IMR-90 (cell line): ENCODE data around the gene PTRHD1. TPM values are rescaled to one million over a fixed set of nuclear protein-coding genes. Genes with fewer than 3 reads are reported as not detected.

Source experiments
- ATAC-seq: fragments of 200-7000 bp; cut with Tn5 transposase; 2 replicates; pipeline ENCODE4 v1.9.1; 2020; ENCODE audit warnings: low read depth, mild to moderate bottlenecking, moderate library complexity
- BruUV-seq: library from RNA; stranded (reverse); fragments of 400-500 nt; replicated peaks from 2 replicates; lab custom pipeline; 2021; lab: Mats Ljungman, UMichigan
- CTCF ChIA-PET: fragments of 300-600 bp; formaldehyde crosslinking; extraction: SDS; loops from one replicate; lab custom pipeline; 2021; ENCODE audit warnings: antibody characterized with exemption; lab: Yijun Ruan, JAX
- POLR2A ChIA-PET: fragments of 300-600 bp; sonication (Branson Sonifier 250); formaldehyde crosslinking; loops from one replicate; lab custom pipeline; 2022; ENCODE audit warnings: antibody characterized with exemption; ENCODE audit not compliant: unreplicated experiment; lab: Charles Lee
- DNase-seq: peaks from one replicate; pipeline ENCODE4 v3.0.0; 2013
- H2AFZ ChIP-seq: replicated peaks from 2 replicates; pipeline ENCODE3; 2013; ENCODE audit warnings: low read length, mild to moderate bottlenecking; ENCODE audit not compliant: poor library complexity
- H2AK5ac ChIP-seq: 2 replicates; pipeline ENCODE4 v1.6.1; 2013; ENCODE audit warnings: low read depth, low read length, inconsistent platforms
- H2AK9ac ChIP-seq: replicated peaks from 2 replicates; pipeline ENCODE3; 2013; ENCODE audit warnings: mild to moderate bottlenecking, low read depth, low read length, moderate library complexity; ENCODE audit not compliant: poor library complexity
- H2BK120ac ChIP-seq: 2 replicates; pipeline ENCODE4 v1.6.1; 2013; ENCODE audit warnings: low read depth, low read length, inconsistent platforms
- H2BK15ac ChIP-seq: 3 replicates; pipeline ENCODE4 v1.6.1; 2013; ENCODE audit warnings: low read depth, low read length, inconsistent platforms
- H2BK20ac ChIP-seq: 2 replicates; pipeline ENCODE4 v1.6.1; 2013; ENCODE audit warnings: low read depth, mild to moderate bottlenecking, inconsistent platforms, low read length, moderate library complexity
- H2BK5ac ChIP-seq: 2 replicates; pipeline ENCODE4 v1.6.1; 2013; ENCODE audit warnings: mild to moderate bottlenecking, low read depth, low read length, inconsistent platforms; ENCODE audit not compliant: poor library complexity, severe bottlenecking
- H3K14ac ChIP-seq: replicated peaks from 2 replicates; pipeline ENCODE4 v1.6.1; 2013; ENCODE audit warnings: low read depth, low read length, inconsistent platforms
- H3K18ac ChIP-seq: 2 replicates; pipeline ENCODE4 v1.6.1; 2013; ENCODE audit warnings: low read depth, low read length, control low read depth
- H3K23ac ChIP-seq: 2 replicates; pipeline ENCODE4 v1.6.1; 2013; ENCODE audit warnings: low read depth, low read length, inconsistent platforms
- H3K27ac ChIP-seq: 2 replicates; pipeline ENCODE4 v1.5.1; 2013; ENCODE audit warnings: mild to moderate bottlenecking, control low read depth, low read length; ENCODE audit not compliant: insufficient read depth
- H3K27me3 ChIP-seq: 2 replicates; pipeline ENCODE4 v1.6.1; 2013; ENCODE audit warnings: low read length; ENCODE audit not compliant: control insufficient read depth, insufficient read depth
- H3K36me3 ChIP-seq: 2 replicates; pipeline ENCODE4 v1.6.1; 2013; ENCODE audit warnings: low read length, mixed read lengths; ENCODE audit not compliant: control insufficient read depth, insufficient read depth
- H3K4ac ChIP-seq: 2 replicates; pipeline ENCODE4 v1.6.1; 2013; ENCODE audit warnings: low read depth, low read length, inconsistent platforms
- H3K4me1 ChIP-seq: 2 replicates; pipeline ENCODE4 v1.6.1; 2013; ENCODE audit warnings: low read length, mixed read lengths; ENCODE audit not compliant: control insufficient read depth, insufficient read depth
- H3K4me2 ChIP-seq: 2 replicates; pipeline ENCODE4 v1.6.1; 2013; ENCODE audit warnings: low read depth, mild to moderate bottlenecking, control low read depth, low read length, moderate library complexity
- H3K4me3 ChIP-seq: 2 replicates; pipeline ENCODE4 v1.5.1; 2013; ENCODE audit warnings: low read depth, mild to moderate bottlenecking, control low read depth, low read length, moderate library complexity; ENCODE audit not compliant: insufficient read depth
- H3K56ac ChIP-seq: 2 replicates; pipeline ENCODE4 v1.6.1; 2013; ENCODE audit warnings: low read length, inconsistent platforms; ENCODE audit not compliant: insufficient read depth; ENCODE audit errors: extremely low read depth
- H3K79me1 ChIP-seq, 2 experiments: 2 replicates each; pipeline ENCODE4 v1.6.1; 2013; ENCODE audit warnings: low read length in 2 of 2, inconsistent platforms in 1 of 2, low read depth in 1 of 2
- H3K9ac ChIP-seq: 2 replicates; pipeline ENCODE4 v1.6.1; 2013; ENCODE audit warnings: low read depth, low read length, control low read depth
- H3K9me1 ChIP-seq: 2 replicates; pipeline ENCODE4 v1.6.1; 2013; ENCODE audit warnings: low read length, inconsistent platforms; ENCODE audit not compliant: insufficient read depth
- H3K9me3 ChIP-seq: 2 replicates; pipeline ENCODE4 v1.6.1; 2013; ENCODE audit warnings: low read length; ENCODE audit not compliant: control insufficient read depth, insufficient read depth
- H4K20me1 ChIP-seq: 2 replicates; pipeline ENCODE4 v1.6.1; 2013; ENCODE audit warnings: low read length, inconsistent platforms; ENCODE audit not compliant: insufficient read depth
- H4K5ac ChIP-seq: 2 replicates; pipeline ENCODE4 v1.6.1; 2013; ENCODE audit warnings: mild to moderate bottlenecking, low read depth, low read length, control low read depth
- H4K8ac ChIP-seq, 2 experiments: 2 replicates each; pipeline ENCODE4 v1.6.1; 2013; ENCODE audit warnings: low read depth in 2 of 2, low read length in 2 of 2, control low read depth in 1 of 2, inconsistent platforms in 1 of 2
- H4K91ac ChIP-seq: 2 replicates; pipeline ENCODE4 v1.6.1; 2013; ENCODE audit warnings: low read depth, low read length, inconsistent platforms; ENCODE audit not compliant: insufficient read depth
- BHLHE40 ChIP-seq: fragments of 150-350 bp; IDR thresholded peaks from 2 replicates; pipeline ENCODE4 v1.6.1; 2016; ENCODE audit warnings: mild to moderate bottlenecking, low read depth, low read length
- CEBPB ChIP-seq: IDR thresholded peaks from 2 replicates; pipeline ENCODE4 v1.6.1; 2012; ENCODE audit warnings: low read depth, low read length, improper control_type of control experiment
- CHD1 ChIP-seq: IDR thresholded peaks from 2 replicates; pipeline ENCODE4 v1.6.1; 2012; ENCODE audit warnings: low read depth, low read length, improper control_type of control experiment
- CTCF ChIP-seq: conservative IDR thresholded peaks from 2 replicates; pipeline ENCODE4 v1.5.1; 2012; ENCODE audit warnings: mild to moderate bottlenecking, low read depth, low read length, improper control_type of control experiment
- ELK1 ChIP-seq: fragments of 150-350 bp; IDR thresholded peaks from 2 replicates; pipeline ENCODE4 v1.6.1; 2016; ENCODE audit warnings: low read depth, mild to moderate bottlenecking, low read length, moderate library complexity, borderline replicate concordance
- FOS ChIP-seq: fragments of 150-350 bp; IDR thresholded peaks from 2 replicates; pipeline ENCODE4 v1.6.1; 2016; ENCODE audit warnings: low read depth, low read length
- MAZ ChIP-seq: IDR thresholded peaks from 2 replicates; pipeline ENCODE4 v1.6.1; 2012; ENCODE audit warnings: low read depth, mild to moderate bottlenecking, low read length, improper control_type of control experiment, moderate library complexity, borderline replicate concordance
- MXI1 ChIP-seq: IDR thresholded peaks from 2 replicates; pipeline ENCODE4 v1.6.1; 2012; ENCODE audit warnings: low read depth, mild to moderate bottlenecking, low read length, moderate library complexity, borderline replicate concordance
- NFE2L2 ChIP-seq: fragments of 150-350 bp; IDR thresholded peaks from 2 replicates; pipeline ENCODE4 v1.6.1; 2016; ENCODE audit warnings: low read depth, mild to moderate bottlenecking, low read length
- POLR2A ChIP-seq: IDR thresholded peaks from 2 replicates; pipeline ENCODE4 v1.6.1; 2012; ENCODE audit warnings: mild to moderate bottlenecking, low read depth, low read length
- RAD21 ChIP-seq: IDR thresholded peaks from 2 replicates; pipeline ENCODE4 v1.6.1; 2012; ENCODE audit warnings: low read length, improper control_type of control experiment
- RCOR1 ChIP-seq: IDR thresholded peaks from 2 replicates; pipeline ENCODE4 v1.6.1; 2012; ENCODE audit warnings: mild to moderate bottlenecking, low read length, improper control_type of control experiment; ENCODE audit not compliant: insufficient replicate concordance
- RFX5 ChIP-seq: IDR thresholded peaks from 2 replicates; pipeline ENCODE4 v1.8.0; 2012; ENCODE audit warnings: low read depth, mild to moderate bottlenecking, low read length, moderate library complexity
- SMC3 ChIP-seq: fragments of 150-350 bp; IDR thresholded peaks from 2 replicates; pipeline ENCODE4 v1.6.1; 2016; ENCODE audit warnings: low read depth, mild to moderate bottlenecking, antibody characterized with exemption, low read length, moderate library complexity
- USF2 ChIP-seq: fragments of 150-350 bp; IDR thresholded peaks from 2 replicates; pipeline ENCODE4 v1.6.1; 2017; ENCODE audit warnings: mild to moderate bottlenecking, antibody characterized with exemption, low read length, low read depth
- WGBS, 2 experiments: methylation state at CpG; one replicate each; pipeline versions ENCODE4 v1.1.5 to v1.1.7; 2013; ENCODE audit warnings: missing lambda C conversion rate in 2 of 2; ENCODE audit not compliant: insufficient read length in 1 of 2; ENCODE audit errors: extremely low coverage in 2 of 2; 5-methylcytosine and 5-hydroxymethylcytosine counted together
- dilution Hi-C: fragments of 300-500 bp; cut with HindIII; formaldehyde crosslinking; loops from one replicate; pipeline ENCODE4 v1.14.3; 2018; ENCODE audit warnings: low sequenced_read_pairs; ENCODE audit not compliant: unreplicated experiment
- in situ Hi-C: fragments of 300-500 bp; cut with MboI; formaldehyde crosslinking; loops from 3 replicates; pipeline ENCODE4 v1.14.3; 2019; ENCODE audit warnings: low sequenced_read_pairs, inconsistent platforms, mixed read lengths
- intact Hi-C: fragments of 100-400 bp; cut with micrococcal nuclease; formaldehyde crosslinking; loops from 2 replicates; pipeline ENCODE4 v1.10.0; 2022
- polyA plus RNA-seq, 3 experiments: library from polyadenylated mRNA; depleted of rRNA; stranded (reverse); fragments of >200 nt; gene quantifications; 2 replicates each; pipeline ENCODE4 v1.2.3, GENCODE V29; 2012; ENCODE audit warnings: low replicate concordance in 1 of 3
- total RNA-seq: library from RNA; depleted of rRNA; stranded (reverse); fragments of >200 nt; gene quantifications from 2 replicates; pipeline ENCODE4 v1.2.3, GENCODE V29; 2012

PTRHD1 gene
- total and polyA plus RNA-seq, 2 of the 4 experiments (the other 2 are of a cell fraction) = 11.7 to 30.9 TPM

DNA sequence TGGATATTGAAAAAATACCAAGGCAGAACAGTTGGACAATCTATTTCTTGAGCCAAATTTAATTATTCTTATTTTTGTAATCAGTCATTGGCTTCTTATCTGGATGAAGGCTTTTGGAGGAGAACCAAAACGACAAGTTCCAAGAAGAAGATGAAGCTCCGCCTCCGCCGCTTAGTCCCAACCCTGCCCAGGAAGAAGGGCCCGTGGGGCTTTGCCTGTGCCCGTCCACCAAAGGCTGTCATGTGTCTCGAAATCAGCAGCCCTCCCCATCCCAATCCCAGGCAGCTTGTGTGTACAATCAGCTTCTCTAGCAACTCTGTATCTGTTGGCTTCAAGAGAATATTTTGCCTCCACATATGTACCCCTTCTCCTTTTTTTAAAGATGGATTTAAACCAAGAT lies 24.6 kb downstream of the PTRHD1 start:
- H2AFZ ChIP-seq = no peak overlapping the region
- ATAC-seq (no peak), DNase-seq (no peak)
- H3K18ac ChIP-seq = no peak overlapping the region
- H4K91ac ChIP-seq = no peak overlapping the region
- no peak overlapping the region for H2BK20ac ChIP-seq
- no peak overlapping the region for H2AK5ac ChIP-seq
- no peak overlapping the region for H3K4me2 ChIP-seq
- TF ChIP-seq MXI1 = no peak
- no peak for TF ChIP-seq SMC3
- TF ChIP-seq RCOR1 = no peak
- TF ChIP-seq NFE2L2 = no peak
- no peak for TF ChIP-seq CEBPB
- TF ChIP-seq USF2 = no peak
- no peak for TF ChIP-seq POLR2A
- TF ChIP-seq FOS = no peak
- TF ChIP-seq MAZ = no peak
- no peak for TF ChIP-seq RAD21
- TF ChIP-seq CHD1 = no peak
- no peak for TF ChIP-seq BHLHE40
- no peak for TF ChIP-seq RFX5
- TF ChIP-seq ELK1 = no peak
- TF ChIP-seq CTCF = no peak
- ChIA-PET CTCF (interaction anchor here (0.6 to 0.7 kb wide), 2 partner anchors 55 to 191 kb away, joined by 3 to 4 read pairs; no protein-coding TSS in a partner anchor), POLR2A (no interaction called here)
- BruUV-seq = no TSS peak
- H3K27me3 ChIP-seq = no peaks in the 10 kb centered on the region
- 83% methylated on average over 6 of the region's 7 CpGs; no CpG with 5 or more reads in 1 of the 2 experiments for WGBS, 2 experiments
- intact Hi-C loops = no loop called here
- H3K27ac ChIP-seq = no peak overlapping the region
- H3K36me3 ChIP-seq = peaks cover 14% of the 10 kb centered on the region
- dilution Hi-C loops = no loop called here
- H2BK5ac ChIP-seq = no peak overlapping the region
- in situ Hi-C loops = no loop called here
- H3K4me3 ChIP-seq = no peak overlapping the region
- no peak overlapping the region for H4K5ac ChIP-seq
- H3K9ac ChIP-seq = no peak overlapping the region
- no peak overlapping the region for H3K4ac ChIP-seq
- H2AK9ac ChIP-seq = no peak overlapping the region
- no peaks in the 10 kb centered on the region for H3K9me1 ChIP-seq
- H3K9me3 ChIP-seq = no peaks in the 10 kb centered on the region
- no peak overlapping the region for H3K14ac ChIP-seq
- no peak overlapping the region for H2BK120ac ChIP-seq
- no peaks in the 10 kb centered on the region for H3K79me1 ChIP-seq
- H2BK15ac ChIP-seq = no peak overlapping the region
- no peak overlapping the region for H4K8ac ChIP-seq
- no peaks in the 10 kb centered on the region for H3K4me1 ChIP-seq
- no peak overlapping the region for H3K56ac ChIP-seq
- H4K20me1 ChIP-seq = no peaks in the 10 kb centered on the region
- H3K23ac ChIP-seq = no peak overlapping the region
